K562 (cell line): ENCODE measurements around the gene LAMB1. TPM values are rescaled to one million over a fixed set of nuclear protein-coding genes. Genes with fewer than 3 reads are reported as not detected.
A peak's percentile ranks its signal among the peaks of the same experiment; 100 is the strongest.

Experiments
- ARID2 ChIP-seq: fragments of 450-650 bp; IDR thresholded peaks from 2 replicates; pipeline ENCODE4 v1.6.1; 2017; ENCODE audit warnings: antibody characterized with exemption, mild to moderate bottlenecking
- CREB1 ChIP-seq, 2 experiments: sonication (generic) in 1 of 2; formaldehyde crosslinking in 1 of 2; IDR thresholded peaks; 2 replicates each; pipeline versions ENCODE4 v1.6.1 to v1.8.0; 2012 to 2022; ENCODE audit warnings: inconsistent platforms in 1 of 2, mild to moderate bottlenecking in 1 of 2, missing genetic modification reagents in 1 of 2, moderate library complexity in 1 of 2
- EHMT2 ChIP-seq: fragments of 450-650 bp; IDR thresholded peaks from 2 replicates; pipeline ENCODE4 v1.6.1; 2018; ENCODE audit warnings: antibody characterized with exemption
- GATA2 ChIP-seq: sonication (generic); formaldehyde crosslinking; IDR thresholded peaks from 2 replicates; pipeline ENCODE4 v1.4.0; 2020; ENCODE audit warnings: mild to moderate bottlenecking, missing genetic modification reagents
- HCFC1 ChIP-seq: IDR thresholded peaks from 2 replicates; pipeline ENCODE4 v1.6.1; 2012; ENCODE audit warnings: low read depth, low read length, improper control_type of control experiment
- HNRNPH1 ChIP-seq: fragments of 200-400 bp; formaldehyde crosslinking; optimal IDR thresholded peaks from 2 replicates; pipeline ENCODE3; 2017; ENCODE audit warnings: low read depth, mild to moderate bottlenecking, low read length, moderate library complexity
- HNRNPUL1 ChIP-seq: fragments of 200-400 bp; formaldehyde crosslinking; IDR thresholded peaks from 2 replicates; pipeline ENCODE4 v1.6.1; 2017; ENCODE audit warnings: low read length
- MCM7 ChIP-seq, 2 experiments: fragments of 450-650 bp; IDR thresholded peaks; 2 replicates each; pipeline ENCODE4 v1.6.1; 2016 to 2018
- SMAD2 ChIP-seq: fragments of 150-350 bp; IDR thresholded peaks from 2 replicates; pipeline ENCODE4 v1.6.1; 2014; ENCODE audit warnings: low read depth, mild to moderate bottlenecking, low read length
- TAF1 ChIP-seq: IDR thresholded peaks from 2 replicates; pipeline ENCODE4 v1.6.1; 2011; ENCODE audit warnings: mild to moderate bottlenecking, low read length, moderate library complexity; ENCODE audit not compliant: insufficient read depth, control insufficient read depth, severe bottlenecking; ENCODE audit errors: extremely low read depth
- TAL1 ChIP-seq: fragments of 450-650 bp; IDR thresholded peaks from 2 replicates; pipeline ENCODE4 v1.6.1; 2016; ENCODE audit warnings: mild to moderate bottlenecking
- ZSCAN29 ChIP-seq: fragments of 450-650 bp; IDR thresholded peaks from 2 replicates; pipeline ENCODE4 v1.6.1; 2017
- polyA plus RNA-seq, 8 experiments: library from polyadenylated mRNA; depleted of rRNA in 4 of 8; stranded (reverse) in 5 of 8; unstranded in 3 of 8; fragments of >200 nt; fragmentation: Nextera tagmentation in 2 of 8; fragmentation: Illumina TruSeq in 1 of 8; extraction: Ambion mirVana in 2 of 8; extraction: Trizol in 1 of 8; gene quantifications; 2 replicates each; pipeline versions ENCODE4 v1.2.1 to v1.2.3, GENCODE V29; 2011 to 2014; ENCODE audit warnings: inconsistent platforms in 1 of 8, missing spikeins in 1 of 8
- total RNA-seq, 7 experiments: library from RNA; depleted of rRNA in 6 of 7; stranded (reverse); fragments of >200 nt in 6 of 7; fragmentation: Illumina TruSeq in 2 of 7; extraction: Trizol in 2 of 7; gene quantifications; 2 replicates each; pipeline versions ENCODE4 v1.2.1 to v1.2.3, GENCODE V29; 2011 to 2021; ENCODE audit warnings: low replicate concordance in 1 of 7
- TF ChIP-seq, protein P1 (sequence below): fragments of 450-650 bp; IDR thresholded peaks from 2 replicates; pipeline ENCODE4 v1.6.1; 2016; ENCODE audit warnings: borderline replicate concordance
- TF ChIP-seq, protein P2 (sequence below): fragments of 250-450 bp; sonication (Bioruptor Pico); IDR thresholded peaks from 2 replicates; pipeline ENCODE4 v1.8.0; 2021; ENCODE audit warnings: moderate library complexity, mild to moderate bottlenecking, inconsistent platforms
- TF ChIP-seq, protein P3 (sequence below): sonication (generic); formaldehyde crosslinking; IDR thresholded peaks from 2 replicates; pipeline ENCODE4 v1.8.0; 2023; ENCODE audit warnings: mild to moderate bottlenecking, missing genetic modification reagents
- TF ChIP-seq, protein P4 (sequence below): fragments of 250-450 bp; sonication (Bioruptor Pico); IDR thresholded peaks from 2 replicates; pipeline ENCODE4 v1.5.1; 2021; ENCODE audit warnings: mild to moderate bottlenecking
- TF ChIP-seq, protein P5 (sequence below): fragments of 250-450 bp; sonication (Bioruptor Pico); IDR thresholded peaks from 2 replicates; pipeline ENCODE4 v1.4.0; 2020
- TF ChIP-seq, protein P6 (sequence below): fragments of 450-650 bp; IDR thresholded peaks from 2 replicates; pipeline ENCODE4 v1.6.1; 2016; ENCODE audit warnings: missing biosample characterization, missing genetic modification characterization

LAMB1 gene
- total and polyA plus RNA-seq, 9 of the 15 experiments (the other 6 are each of a cell fraction or from before 2014, with no cell fraction given): 6.0 to 17.7 (median 12.3) TPM

DNA sequence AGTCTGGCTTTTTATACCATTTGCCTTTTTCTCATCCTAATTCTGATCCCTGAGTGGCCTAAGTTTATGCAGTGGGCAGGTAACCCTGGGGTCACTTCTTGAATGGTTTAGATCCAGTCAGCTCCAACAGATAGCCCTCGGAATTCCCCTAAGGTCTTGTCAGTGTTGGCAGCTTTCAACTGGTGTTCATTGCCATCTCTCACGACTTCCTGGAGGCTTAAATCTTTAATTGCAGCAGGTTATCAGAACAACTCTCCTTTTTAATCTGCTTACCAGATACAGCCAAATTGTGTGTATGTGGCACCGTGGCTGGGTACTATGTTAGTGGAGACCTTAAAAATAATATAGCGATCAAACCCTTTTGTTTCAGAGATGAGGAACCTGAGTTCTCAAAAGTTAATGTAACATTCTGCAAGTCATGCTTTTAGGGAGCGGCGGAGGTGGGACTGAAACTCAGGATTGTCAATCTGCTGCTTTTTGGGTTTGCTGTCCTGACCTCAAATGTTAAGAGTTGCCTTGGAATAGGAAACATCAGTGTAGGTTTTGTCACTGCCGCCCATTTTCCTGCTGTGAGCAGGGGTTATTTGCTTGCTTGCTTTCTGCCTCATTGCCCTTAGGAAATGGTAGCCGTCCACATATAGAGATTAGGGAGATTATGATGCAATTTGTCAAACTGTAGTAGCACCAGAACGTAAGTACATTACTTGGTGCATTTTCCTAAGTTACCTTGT is 111.2 kb downstream of the LAMB1 start (continued):
- TF ChIP-seq ZSCAN29 (0 out of 2 replicates have a peak, but pooled peaks have one; percentile 14), TAF1 (no peak), SMAD2 (no peak), HNRNPH1 (no peak), HCFC1 (no peak), GATA2 (CRISPR knock-in tag) (peak; percentile 79), TAL1 (peak; percentile 22; the same call in 1 of the 2 replicates), MCM7 (IDR thresholded peaks at IDR 0.05) (no peak), HNRNPUL1 (no peak), EHMT2 (peak; percentile 26; the same call in 1 of the 2 replicates), CREB1 (IDR thresholded peaks at IDR 0.05) (no peak), CREB1 (CRISPR knock-in tag; IDR thresholded peaks at IDR 0.05) (no peak), ARID2 (no peak)
- TF ChIP-seq, protein P1, sequence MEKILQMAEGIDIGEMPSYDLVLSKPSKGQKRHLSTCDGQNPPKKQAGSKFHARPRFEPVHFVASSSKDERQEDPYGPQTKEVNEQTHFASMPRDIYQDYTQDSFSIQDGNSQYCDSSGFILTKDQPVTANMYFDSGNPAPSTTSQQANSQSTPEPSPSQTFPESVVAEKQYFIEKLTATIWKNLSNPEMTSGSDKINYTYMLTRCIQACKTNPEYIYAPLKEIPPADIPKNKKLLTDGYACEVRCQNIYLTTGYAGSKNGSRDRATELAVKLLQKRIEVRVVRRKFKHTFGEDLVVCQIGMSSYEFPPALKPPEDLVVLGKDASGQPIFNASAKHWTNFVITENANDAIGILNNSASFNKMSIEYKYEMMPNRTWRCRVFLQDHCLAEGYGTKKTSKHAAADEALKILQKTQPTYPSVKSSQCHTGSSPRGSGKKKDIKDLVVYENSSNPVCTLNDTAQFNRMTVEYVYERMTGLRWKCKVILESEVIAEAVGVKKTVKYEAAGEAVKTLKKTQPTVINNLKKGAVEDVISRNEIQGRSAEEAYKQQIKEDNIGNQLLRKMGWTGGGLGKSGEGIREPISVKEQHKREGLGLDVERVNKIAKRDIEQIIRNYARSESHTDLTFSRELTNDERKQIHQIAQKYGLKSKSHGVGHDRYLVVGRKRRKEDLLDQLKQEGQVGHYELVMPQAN: no peak; the same call in 1 of the 2 replicates
- TF ChIP-seq, protein P2, sequence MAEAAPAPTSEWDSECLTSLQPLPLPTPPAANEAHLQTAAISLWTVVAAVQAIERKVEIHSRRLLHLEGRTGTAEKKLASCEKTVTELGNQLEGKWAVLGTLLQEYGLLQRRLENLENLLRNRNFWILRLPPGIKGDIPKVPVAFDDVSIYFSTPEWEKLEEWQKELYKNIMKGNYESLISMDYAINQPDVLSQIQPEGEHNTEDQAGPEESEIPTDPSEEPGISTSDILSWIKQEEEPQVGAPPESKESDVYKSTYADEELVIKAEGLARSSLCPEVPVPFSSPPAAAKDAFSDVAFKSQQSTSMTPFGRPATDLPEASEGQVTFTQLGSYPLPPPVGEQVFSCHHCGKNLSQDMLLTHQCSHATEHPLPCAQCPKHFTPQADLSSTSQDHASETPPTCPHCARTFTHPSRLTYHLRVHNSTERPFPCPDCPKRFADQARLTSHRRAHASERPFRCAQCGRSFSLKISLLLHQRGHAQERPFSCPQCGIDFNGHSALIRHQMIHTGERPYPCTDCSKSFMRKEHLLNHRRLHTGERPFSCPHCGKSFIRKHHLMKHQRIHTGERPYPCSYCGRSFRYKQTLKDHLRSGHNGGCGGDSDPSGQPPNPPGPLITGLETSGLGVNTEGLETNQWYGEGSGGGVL: no peak
- TF ChIP-seq, protein P3, sequence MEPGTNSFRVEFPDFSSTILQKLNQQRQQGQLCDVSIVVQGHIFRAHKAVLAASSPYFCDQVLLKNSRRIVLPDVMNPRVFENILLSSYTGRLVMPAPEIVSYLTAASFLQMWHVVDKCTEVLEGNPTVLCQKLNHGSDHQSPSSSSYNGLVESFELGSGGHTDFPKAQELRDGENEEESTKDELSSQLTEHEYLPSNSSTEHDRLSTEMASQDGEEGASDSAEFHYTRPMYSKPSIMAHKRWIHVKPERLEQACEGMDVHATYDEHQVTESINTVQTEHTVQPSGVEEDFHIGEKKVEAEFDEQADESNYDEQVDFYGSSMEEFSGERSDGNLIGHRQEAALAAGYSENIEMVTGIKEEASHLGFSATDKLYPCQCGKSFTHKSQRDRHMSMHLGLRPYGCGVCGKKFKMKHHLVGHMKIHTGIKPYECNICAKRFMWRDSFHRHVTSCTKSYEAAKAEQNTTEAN (CRISPR knock-in tag): peak; percentile 56; the same call in 1 of the 2 replicates
- TF ChIP-seq, protein P4, sequence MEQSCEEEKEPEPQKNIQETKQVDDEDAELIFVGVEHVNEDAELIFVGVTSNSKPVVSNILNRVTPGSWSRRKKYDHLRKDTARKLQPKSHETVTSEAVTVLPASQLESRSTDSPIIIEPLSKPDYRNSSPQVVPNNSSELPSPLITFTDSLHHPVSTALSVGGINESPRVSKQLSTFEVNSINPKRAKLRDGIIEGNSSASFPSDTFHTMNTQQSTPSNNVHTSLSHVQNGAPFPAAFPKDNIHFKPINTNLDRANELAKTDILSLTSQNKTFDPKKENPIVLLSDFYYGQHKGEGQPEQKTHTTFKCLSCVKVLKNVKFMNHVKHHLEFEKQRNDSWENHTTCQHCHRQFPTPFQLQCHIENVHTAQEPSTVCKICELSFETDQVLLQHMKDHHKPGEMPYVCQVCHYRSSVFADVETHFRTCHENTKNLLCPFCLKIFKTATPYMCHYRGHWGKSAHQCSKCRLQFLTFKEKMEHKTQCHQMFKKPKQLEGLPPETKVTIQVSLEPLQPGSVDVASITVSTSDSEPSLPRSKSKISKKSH (CRISPR knock-in tag): no peak
- TF ChIP-seq, protein P5, sequence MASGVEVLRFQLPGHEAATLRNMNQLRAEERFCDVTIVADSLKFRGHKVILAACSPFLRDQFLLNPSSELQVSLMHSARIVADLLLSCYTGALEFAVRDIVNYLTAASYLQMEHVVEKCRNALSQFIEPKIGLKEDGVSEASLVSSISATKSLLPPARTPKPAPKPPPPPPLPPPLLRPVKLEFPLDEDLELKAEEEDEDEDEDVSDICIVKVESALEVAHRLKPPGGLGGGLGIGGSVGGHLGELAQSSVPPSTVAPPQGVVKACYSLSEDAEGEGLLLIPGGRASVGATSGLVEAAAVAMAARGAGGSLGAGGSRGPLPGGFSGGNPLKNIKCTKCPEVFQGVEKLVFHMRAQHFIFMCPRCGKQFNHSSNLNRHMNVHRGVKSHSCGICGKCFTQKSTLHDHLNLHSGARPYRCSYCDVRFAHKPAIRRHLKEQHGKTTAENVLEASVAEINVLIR (CRISPR knock-in tag): no peak
- TF ChIP-seq, protein P6, sequence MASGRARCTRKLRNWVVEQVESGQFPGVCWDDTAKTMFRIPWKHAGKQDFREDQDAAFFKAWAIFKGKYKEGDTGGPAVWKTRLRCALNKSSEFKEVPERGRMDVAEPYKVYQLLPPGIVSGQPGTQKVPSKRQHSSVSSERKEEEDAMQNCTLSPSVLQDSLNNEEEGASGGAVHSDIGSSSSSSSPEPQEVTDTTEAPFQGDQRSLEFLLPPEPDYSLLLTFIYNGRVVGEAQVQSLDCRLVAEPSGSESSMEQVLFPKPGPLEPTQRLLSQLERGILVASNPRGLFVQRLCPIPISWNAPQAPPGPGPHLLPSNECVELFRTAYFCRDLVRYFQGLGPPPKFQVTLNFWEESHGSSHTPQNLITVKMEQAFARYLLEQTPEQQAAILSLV: peak; percentile 88
